H9 (cell line): ENCODE measurements around the gene IFITM1. TPM values are rescaled to one million over a fixed set of nuclear protein-coding genes. Genes with fewer than 3 reads are reported as not detected.
"Not testable (repeated sequence)": the region's sequence is repeated elsewhere in the genome, so short reads cannot be mapped to it uniquely, and the experiment has no call there.

ENCODE experiments used
- DNase-seq: peaks from one replicate; pipeline ENCODE4 v3.0.0-alpha.2; 2017
- H2AFZ ChIP-seq: one replicate; pipeline ENCODE4 v1.6.1; 2013; ENCODE audit warnings: mild to moderate bottlenecking, low read length, control low read depth, moderate library complexity
- H2AK5ac ChIP-seq: 2 replicates; pipeline ENCODE4 v1.6.1; 2013; ENCODE audit warnings: low read length, control low read depth, mixed read lengths; ENCODE audit not compliant: insufficient read length
- H2BK120ac ChIP-seq: one replicate; pipeline ENCODE4 v1.6.1; 2013; ENCODE audit warnings: low read depth, mild to moderate bottlenecking, low read length, control low read depth, inconsistent platforms; ENCODE audit not compliant: poor library complexity, severe bottlenecking
- H2BK12ac ChIP-seq: 2 replicates; pipeline ENCODE4 v1.6.1; 2013; ENCODE audit warnings: low read length, control low read depth, mixed read lengths, low read depth; ENCODE audit not compliant: insufficient read length
- H2BK15ac ChIP-seq: 2 replicates; pipeline ENCODE4 v1.6.1; 2013; ENCODE audit warnings: low read depth, low read length, control low read depth
- H2BK20ac ChIP-seq: one replicate; pipeline ENCODE4 v1.6.1; 2013; ENCODE audit warnings: low read depth, mild to moderate bottlenecking, low read length, control low read depth, inconsistent platforms; ENCODE audit not compliant: poor library complexity, severe bottlenecking
- H2BK5ac ChIP-seq: 2 replicates; pipeline ENCODE4 v1.6.1; 2013; ENCODE audit warnings: low read length, control low read depth, mixed read lengths; ENCODE audit not compliant: insufficient read length
- H3K14ac ChIP-seq: 2 replicates; pipeline ENCODE4 v1.6.1; 2013; ENCODE audit warnings: low read length, control low read depth; ENCODE audit not compliant: insufficient read depth
- H3K18ac ChIP-seq: 2 replicates; pipeline ENCODE4 v1.6.1; 2013; ENCODE audit warnings: low read depth, mild to moderate bottlenecking, mixed read lengths, low read length, control low read depth; ENCODE audit not compliant: insufficient read length
- H3K23ac ChIP-seq: 2 replicates; pipeline ENCODE4 v1.6.1; 2013; ENCODE audit warnings: low read length, control low read depth, mixed read lengths, low read depth; ENCODE audit not compliant: insufficient read length
- H3K23me2 ChIP-seq: 2 replicates; pipeline ENCODE4 v1.6.1; 2013; ENCODE audit warnings: low read depth, mild to moderate bottlenecking, mixed read lengths, low read length, control low read depth; ENCODE audit not compliant: insufficient read length, poor library complexity, severe bottlenecking
- H3K27ac ChIP-seq: 2 replicates; pipeline ENCODE4 v1.5.1; 2013; ENCODE audit warnings: low read length, control low read depth, mixed read lengths, low read depth; ENCODE audit not compliant: insufficient read length
- H3K27me3 ChIP-seq: 2 replicates; pipeline ENCODE4 v1.6.1; 2013; ENCODE audit warnings: low read length, control low read depth, inconsistent platforms; ENCODE audit not compliant: insufficient read depth
- H3K4ac ChIP-seq: 2 replicates; pipeline ENCODE4 v1.6.1; 2013; ENCODE audit warnings: low read depth, mild to moderate bottlenecking, control low read depth, inconsistent platforms, low read length, moderate library complexity
- H3K4me1 ChIP-seq: 2 replicates; pipeline ENCODE4 v1.6.1; 2013; ENCODE audit warnings: low read length, control low read depth, inconsistent platforms; ENCODE audit not compliant: insufficient read depth
- H3K4me2 ChIP-seq: 2 replicates; pipeline ENCODE4 v1.6.1; 2013; ENCODE audit warnings: low read length, control low read depth, mixed read lengths; ENCODE audit not compliant: insufficient read length, insufficient read depth
- H3K56ac ChIP-seq: 2 replicates; pipeline ENCODE4 v1.6.1; 2013; ENCODE audit warnings: low read depth, mild to moderate bottlenecking, mixed read lengths, low read length, control low read depth; ENCODE audit not compliant: insufficient read length
- H3K79me1 ChIP-seq: 2 replicates; pipeline ENCODE4 v1.6.1; 2013; ENCODE audit warnings: low read depth, mild to moderate bottlenecking, moderate library complexity, low read length, control low read depth, inconsistent platforms; ENCODE audit not compliant: insufficient read depth, poor library complexity, severe bottlenecking
- H3K79me2 ChIP-seq: 2 replicates; pipeline ENCODE4 v1.6.1; 2013; ENCODE audit warnings: low read length, control low read depth, inconsistent platforms; ENCODE audit not compliant: insufficient read depth
- H3K9ac ChIP-seq: 2 replicates; pipeline ENCODE4 v1.6.1; 2013; ENCODE audit warnings: low read length, control low read depth, mixed read lengths; ENCODE audit not compliant: insufficient read length; ENCODE audit errors: extremely low read depth
- H3K9me3 ChIP-seq: one replicate; pipeline ENCODE4 v1.6.1; 2013; ENCODE audit warnings: low read depth, low read length, inconsistent platforms; ENCODE audit not compliant: control insufficient read depth
- H3T11ph ChIP-seq: one replicate; pipeline ENCODE4 v1.6.1; 2013; ENCODE audit warnings: mild to moderate bottlenecking, low read length, control low read depth, inconsistent platforms
- H4K20me1 ChIP-seq: one replicate; pipeline ENCODE4 v1.6.1; 2013; ENCODE audit not compliant: control insufficient read depth, insufficient read length, insufficient read depth
- H4K5ac ChIP-seq: 2 replicates; pipeline ENCODE4 v1.6.1; 2013; ENCODE audit warnings: low read depth, mild to moderate bottlenecking, mixed read lengths, low read length, control low read depth; ENCODE audit not compliant: insufficient read length
- H4K8ac ChIP-seq: replicated peaks from 2 replicates; pipeline ENCODE4 v1.6.1; 2013; ENCODE audit warnings: low read length, control low read depth, mixed read lengths, low read depth; ENCODE audit not compliant: insufficient read length
- H4K91ac ChIP-seq: 2 replicates; pipeline ENCODE4 v1.6.1; 2013; ENCODE audit warnings: low read depth, mild to moderate bottlenecking, moderate library complexity, mixed read lengths, low read length, control low read depth; ENCODE audit not compliant: insufficient read length
- H3K27ac Mint-ChIP-seq, 3 experiments: 2 replicates in 2 of 3; 3 replicates in 1 of 3; pipeline ENCODE4 v1.8.0; 2020 to 2021; ENCODE audit warnings: mixed read lengths in 3 of 3, mild to moderate bottlenecking in 1 of 3, moderate library complexity in 1 of 3
- H3K27me3 Mint-ChIP-seq: 2 replicates; pipeline ENCODE4 v1.8.0; 2021; ENCODE audit warnings: low read depth, mild to moderate bottlenecking, moderate library complexity, mixed read lengths
- H3K36me3 Mint-ChIP-seq, 3 experiments: 2 replicates in 2 of 3; 3 replicates in 1 of 3; pipeline ENCODE4 v1.8.0; 2020 to 2021; ENCODE audit warnings: low read depth in 3 of 3, mixed read lengths in 3 of 3; ENCODE audit not compliant: insufficient read depth in 1 of 3
- H3K4me1 Mint-ChIP-seq, 2 experiments: 2 replicates each; pipeline ENCODE4 v1.8.0; 2020; ENCODE audit warnings: mixed read lengths in 2 of 2
- H3K4me3 Mint-ChIP-seq, 2 experiments: 2 replicates in 1 of 2; 3 replicates in 1 of 2; pipeline ENCODE4 v1.8.0; 2020 to 2021; ENCODE audit warnings: mild to moderate bottlenecking in 2 of 2, mixed read lengths in 2 of 2, moderate library complexity in 1 of 2
- H3K9me3 Mint-ChIP-seq, 2 experiments: 2 replicates in 1 of 2; 3 replicates in 1 of 2; pipeline ENCODE4 v1.8.0; 2020; ENCODE audit warnings: mild to moderate bottlenecking in 2 of 2, mixed read lengths in 2 of 2, moderate library complexity in 1 of 2
- WGBS: extraction: QIAGEN DNeasy Blood & Tissue Kit; methylation state at CpG from one replicate; pipeline ENCODE4 v1.1.7; 2013; ENCODE audit warnings: missing lambda C conversion rate, low lambda C conversion rate, mixed read lengths; ENCODE audit not compliant: insufficient read length; ENCODE audit errors: extremely low coverage; 5-methylcytosine and 5-hydroxymethylcytosine counted together
- total RNA-seq: library from RNA; stranded (reverse); gene quantifications from 2 replicates; pipeline ENCODE4 v1.2.1, GENCODE V29; 2021
- TF ChIP-seq, protein P1 (sequence below): fragments of 200-600 bp; sonication (generic); conservative IDR thresholded peaks from 3 replicates; pipeline ENCODE4 v1.8.0; 2021; ENCODE audit warnings: antibody characterized with exemption, mild to moderate bottlenecking

Gene IFITM1
- total RNA-seq, 1 experiment from 2014 or later: 500 TPM

DNA sequence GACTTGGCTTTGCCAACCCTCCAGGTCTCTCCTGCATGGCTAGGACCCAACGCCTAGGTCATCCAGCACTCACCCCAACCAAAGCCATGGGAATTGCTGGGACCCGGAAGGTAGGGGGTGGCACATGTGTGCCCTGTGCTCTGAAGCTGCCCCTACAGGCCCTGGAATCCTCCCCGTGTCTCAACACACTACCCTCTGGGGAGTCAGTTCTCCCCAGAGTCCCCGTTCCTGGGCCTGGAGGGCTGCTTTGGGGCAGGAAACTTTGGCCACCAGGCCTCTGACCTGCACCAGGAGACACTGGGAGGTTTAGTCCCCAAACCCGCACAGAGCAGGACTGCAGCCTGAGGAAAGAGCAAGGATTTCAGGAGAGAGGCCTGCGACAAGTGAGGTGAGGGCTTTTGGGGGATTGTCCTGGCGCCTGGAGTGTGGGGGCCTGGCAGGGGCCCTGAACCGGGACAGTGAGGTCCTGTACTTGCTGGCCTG, 495 bp upstream of the IFITM1 start:
- WGBS: no CpG with 5 or more reads among the region's 8 CpGs
- H4K20me1 ChIP-seq: no peaks in the 10 kb centered on the region
- H4K8ac ChIP-seq: no peak overlapping the region
- H2BK12ac ChIP-seq: no peak overlapping the region
- H3K4me1 Mint-ChIP-seq: peaks cover 52 to 71% of the 10 kb centered on the region in 2 experiments
- H2BK20ac ChIP-seq: no peak overlapping the region
- H3K23ac ChIP-seq: no peak overlapping the region
- H2BK15ac ChIP-seq: no peak overlapping the region
- peak overlapping the region; percentile 92 to 97 for H3K4me3 Mint-ChIP-seq
- peaks cover 6 to 19% (median 11%) of the 10 kb centered on the region in 3 experiments for H3K36me3 Mint-ChIP-seq
- no peak overlapping the region for H3K27ac ChIP-seq
- H3K56ac ChIP-seq: no peak overlapping the region
- H2AFZ ChIP-seq: no peak overlapping the region
- peaks cover 28% of the 10 kb centered on the region for H3K23me2 ChIP-seq
- TF ChIP-seq, protein P1, sequence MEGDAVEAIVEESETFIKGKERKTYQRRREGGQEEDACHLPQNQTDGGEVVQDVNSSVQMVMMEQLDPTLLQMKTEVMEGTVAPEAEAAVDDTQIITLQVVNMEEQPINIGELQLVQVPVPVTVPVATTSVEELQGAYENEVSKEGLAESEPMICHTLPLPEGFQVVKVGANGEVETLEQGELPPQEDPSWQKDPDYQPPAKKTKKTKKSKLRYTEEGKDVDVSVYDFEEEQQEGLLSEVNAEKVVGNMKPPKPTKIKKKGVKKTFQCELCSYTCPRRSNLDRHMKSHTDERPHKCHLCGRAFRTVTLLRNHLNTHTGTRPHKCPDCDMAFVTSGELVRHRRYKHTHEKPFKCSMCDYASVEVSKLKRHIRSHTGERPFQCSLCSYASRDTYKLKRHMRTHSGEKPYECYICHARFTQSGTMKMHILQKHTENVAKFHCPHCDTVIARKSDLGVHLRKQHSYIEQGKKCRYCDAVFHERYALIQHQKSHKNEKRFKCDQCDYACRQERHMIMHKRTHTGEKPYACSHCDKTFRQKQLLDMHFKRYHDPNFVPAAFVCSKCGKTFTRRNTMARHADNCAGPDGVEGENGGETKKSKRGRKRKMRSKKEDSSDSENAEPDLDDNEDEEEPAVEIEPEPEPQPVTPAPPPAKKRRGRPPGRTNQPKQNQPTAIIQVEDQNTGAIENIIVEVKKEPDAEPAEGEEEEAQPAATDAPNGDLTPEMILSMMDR: no peak
- no peak overlapping the region for H2BK5ac ChIP-seq
- no peak overlapping the region for H3K18ac ChIP-seq
- DNase-seq: no peak
- peak overlapping the region; percentile 88 to 94 (median 94) for H3K27ac Mint-ChIP-seq
- H3K27me3 ChIP-seq: no peaks in the 10 kb centered on the region
- H3K79me2 ChIP-seq: peaks cover 6% of the 10 kb centered on the region; the same call in 1 of the 2 replicates
- no peaks in the 10 kb centered on the region for H3K9me3 ChIP-seq
- H3K4ac ChIP-seq: no peak overlapping the region
- H3K9me3 Mint-ChIP-seq: no peaks in the 10 kb centered on the region; a peak in 1 of 5 replicates
- no peak overlapping the region for H4K5ac ChIP-seq
- peak overlapping the region; percentile 85 for H3K4me2 ChIP-seq
- peaks cover 11% of the 10 kb centered on the region; the same call in 1 of the 2 replicates for H3K4me1 ChIP-seq
- no peaks in the 10 kb centered on the region for H3K27me3 Mint-ChIP-seq
- H4K91ac ChIP-seq: no peak overlapping the region
- H3K14ac ChIP-seq: no peak overlapping the region; the same call in 1 of the 2 replicates
- no peak overlapping the region for H3K9ac ChIP-seq
- peaks cover 2% of the 10 kb centered on the region for H3K79me1 ChIP-seq
- H2AK5ac ChIP-seq: no peak overlapping the region
- no peak overlapping the region for H3T11ph ChIP-seq
- no peak overlapping the region for H2BK120ac ChIP-seq

DNA sequence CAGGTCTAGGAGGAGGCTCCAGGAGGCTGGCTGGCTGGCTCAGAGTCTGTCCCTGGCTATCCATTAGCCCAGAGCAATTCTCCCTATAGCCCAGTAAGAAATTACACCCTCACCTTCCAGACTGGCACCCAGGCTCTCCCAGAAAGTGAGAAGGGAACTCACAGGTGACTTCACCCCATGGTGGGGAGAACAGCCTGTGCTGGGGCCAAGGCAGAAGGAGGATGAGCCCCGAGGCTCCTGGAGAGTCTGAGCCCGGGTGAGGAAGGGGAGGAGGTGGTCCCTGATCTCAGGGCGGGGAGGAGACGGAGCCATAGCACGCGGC, 675 bp downstream of the IFITM1 start:
- H2BK20ac ChIP-seq, H3K23ac ChIP-seq, H3K79me1 ChIP-seq, H2BK120ac ChIP-seq, H3K14ac ChIP-seq, H4K5ac ChIP-seq, H3K4ac ChIP-seq, H4K91ac ChIP-seq, H2BK15ac ChIP-seq, H3K9me3 ChIP-seq, H3K27me3 ChIP-seq, H2BK5ac ChIP-seq, H2BK12ac ChIP-seq, H3K18ac ChIP-seq, H2AFZ ChIP-seq, H3K27me3 Mint-ChIP-seq, H3K4me1 ChIP-seq, H3K79me2 ChIP-seq, H3T11ph ChIP-seq, H3K9me3 Mint-ChIP-seq, H3K27ac ChIP-seq, DNase-seq, H2AK5ac ChIP-seq, H4K20me1 ChIP-seq, H3K56ac ChIP-seq, H4K8ac ChIP-seq: not testable (repeated sequence)
- H3K4me2 ChIP-seq: peak overlapping the region; percentile 85
- H3K4me1 Mint-ChIP-seq: peaks cover 42 to 62% of the 10 kb centered on the region in 2 experiments
- H3K4me3 Mint-ChIP-seq: peak overlapping the region; percentile 92 to 97
- H3K9ac ChIP-seq: peak overlapping the region; percentile 40
- H3K23me2 ChIP-seq: peaks cover 29% of the 10 kb centered on the region
- peaks cover 6 to 19% (median 6%) of the 10 kb centered on the region in 3 experiments; a peak in 6 of 7 replicates for H3K36me3 Mint-ChIP-seq
- H3K27ac Mint-ChIP-seq: peak overlapping the region; percentile 61 to 94 (median 88); a peak in 5 of 7 replicates
- no CpG with 5 or more reads among the region's 6 CpGs for WGBS
